Bronchial smooth muscle cell (primary cell): ENCODE results near the gene RRM1. TPM values are rescaled to one million over a fixed set of nuclear protein-coding genes. Genes with fewer than 3 reads are reported as not detected.

Source experiments
- total RNA-seq: library from RNA; depleted of rRNA; stranded (reverse); fragments of >200 nt; gene quantifications from 2 replicates; pipeline ENCODE4 v1.2.1, GENCODE V29; 2014

The RRM1 gene
- total RNA-seq = 42.0 and 66.7 TPM in 2 replicates

GRCh38 chr11:4094348-4095291, at the start of gene RRM1:
Gene RRM1 (plus strand): TSS chr11:4094799. CDS start chr11:4095013, 214 bp downstream.

Other genes starting within 250 kb of the RRM1 start
- gene STIM1, start 239.1 kb upstream of the RRM1 start, total RNA-seq = 26.3 and 56.6 TPM in 2 replicates